ENCODE data around the gene ABCG1. TPM values are rescaled to one million over a fixed set of nuclear protein-coding genes. Genes with fewer than 3 reads are reported as not detected.

Gene ABCG1
- polyA plus RNA-seq, 1 donor from 2014 or later = 14.2 TPM

- Histone ChIP-seq H2AFZ (ENCODE audit: low read depth, low read length) (no peak overlapping the region), H4K20me1 (ENCODE audit: insufficient read depth) (no peaks in the 10 kb centered on the region), H3K4me2 (ENCODE audit: low read length) (no peak overlapping the region), H3F3A (ENCODE audit: insufficient read depth, low read length, poor library complexity, severe bottlenecking) (no peaks in the 10 kb centered on the region), H3K36me3 (ENCODE audit: insufficient read depth, low read length) (no peaks in the 10 kb centered on the region), H3K9me2 (ENCODE audit: insufficient read depth, low read length) (no peaks in the 10 kb centered on the region), H3K9ac (ENCODE audit: low read length) (no peak overlapping the region), H3K27me3 (ENCODE audit: insufficient read depth, low read depth, low read length) (no peaks in the 10 kb centered on the region), H3K9me3 (ENCODE audit: low read length) (no peaks in the 10 kb centered on the region), H3K4me3 (ENCODE audit: low read length) (no peak overlapping the region), H3K79me2 (replicated peaks; ENCODE audit: insufficient read depth, low read length) (peaks cover 16% of the 10 kb centered on the region), H3K27ac (ENCODE audit: low read length) (peak overlapping the region; percentile 77)
- TF ChIP-seq MXI1 (conservative IDR thresholded peaks at IDR 0.05; ENCODE audit: poor library complexity, severe bottlenecking) (no peak), POLR2AphosphoS5 (IDR thresholded peaks at IDR 0.05) (no peak), CTCF (IDR thresholded peaks at IDR 0.05; ENCODE audit: poor library complexity, severe bottlenecking) (no peak), REST (IDR thresholded peaks at IDR 0.05; ENCODE audit: borderline replicate concordance) (no peak), TAF1 (IDR thresholded peaks at IDR 0.05; ENCODE audit: low read depth) (no peak), SMC3 (conservative IDR thresholded peaks at IDR 0.05; ENCODE audit: poor library complexity) (no peak), RAD21 (conservative IDR thresholded peaks at IDR 0.05) (no peak), EZH2 (IDR thresholded peaks at IDR 0.05; ENCODE audit: borderline replicate concordance, insufficient read depth, low read length, poor library complexity, severe bottlenecking) (no peak), EP300 (conservative IDR thresholded peaks at IDR 0.05; ENCODE audit: poor library complexity, severe bottlenecking) (no peak)
Observed at GRCh38 chr21:42236014-42236413, 17.1 kb downstream of the ABCG1 start.

GRCh38 chr21:42236693-42237092 is 17.8 kb downstream of the ABCG1 start:
- Histone ChIP-seq H4K20me1 (ENCODE audit: insufficient read depth) (no peaks in the 10 kb centered on the region), H3K9me2 (ENCODE audit: insufficient read depth, low read length) (no peaks in the 10 kb centered on the region), H3K27me3 (ENCODE audit: insufficient read depth, low read depth, low read length) (no peaks in the 10 kb centered on the region), H3K36me3 (ENCODE audit: insufficient read depth, low read length) (no peaks in the 10 kb centered on the region), H3K4me3 (ENCODE audit: low read length) (no peak overlapping the region), H3K9me3 (ENCODE audit: low read length) (no peaks in the 10 kb centered on the region), H2AFZ (ENCODE audit: low read depth, low read length) (no peak overlapping the region), H3F3A (ENCODE audit: insufficient read depth, low read length, poor library complexity, severe bottlenecking) (no peaks in the 10 kb centered on the region), H3K4me2 (ENCODE audit: low read length) (no peak overlapping the region), H3K27ac (ENCODE audit: low read length) (no peak overlapping the region), H3K79me2 (replicated peaks; ENCODE audit: insufficient read depth, low read length) (peaks cover 12% of the 10 kb centered on the region), H3K9ac (ENCODE audit: low read length) (no peak overlapping the region)
- no peak for TF ChIP-seq RAD21 (conservative IDR thresholded peaks at IDR 0.05)
- TF ChIP-seq EP300 (conservative IDR thresholded peaks at IDR 0.05; ENCODE audit: poor library complexity, severe bottlenecking) = no peak
- no peak for TF ChIP-seq TAF1 (IDR thresholded peaks at IDR 0.05; ENCODE audit: low read depth)
- TF ChIP-seq EZH2 (IDR thresholded peaks at IDR 0.05; ENCODE audit: borderline replicate concordance, insufficient read depth, low read length, poor library complexity, severe bottlenecking) = no peak
- TF ChIP-seq SMC3 (conservative IDR thresholded peaks at IDR 0.05; ENCODE audit: poor library complexity) = no peak
- no peak for TF ChIP-seq CTCF (IDR thresholded peaks at IDR 0.05; ENCODE audit: poor library complexity, severe bottlenecking)
- TF ChIP-seq POLR2AphosphoS5 (IDR thresholded peaks at IDR 0.05) = no peak
- TF ChIP-seq MXI1 (conservative IDR thresholded peaks at IDR 0.05; ENCODE audit: poor library complexity, severe bottlenecking) = no peak
- TF ChIP-seq REST (IDR thresholded peaks at IDR 0.05; ENCODE audit: borderline replicate concordance) = no peak
